ENCODE results near the gene CDC40.

DNA sequence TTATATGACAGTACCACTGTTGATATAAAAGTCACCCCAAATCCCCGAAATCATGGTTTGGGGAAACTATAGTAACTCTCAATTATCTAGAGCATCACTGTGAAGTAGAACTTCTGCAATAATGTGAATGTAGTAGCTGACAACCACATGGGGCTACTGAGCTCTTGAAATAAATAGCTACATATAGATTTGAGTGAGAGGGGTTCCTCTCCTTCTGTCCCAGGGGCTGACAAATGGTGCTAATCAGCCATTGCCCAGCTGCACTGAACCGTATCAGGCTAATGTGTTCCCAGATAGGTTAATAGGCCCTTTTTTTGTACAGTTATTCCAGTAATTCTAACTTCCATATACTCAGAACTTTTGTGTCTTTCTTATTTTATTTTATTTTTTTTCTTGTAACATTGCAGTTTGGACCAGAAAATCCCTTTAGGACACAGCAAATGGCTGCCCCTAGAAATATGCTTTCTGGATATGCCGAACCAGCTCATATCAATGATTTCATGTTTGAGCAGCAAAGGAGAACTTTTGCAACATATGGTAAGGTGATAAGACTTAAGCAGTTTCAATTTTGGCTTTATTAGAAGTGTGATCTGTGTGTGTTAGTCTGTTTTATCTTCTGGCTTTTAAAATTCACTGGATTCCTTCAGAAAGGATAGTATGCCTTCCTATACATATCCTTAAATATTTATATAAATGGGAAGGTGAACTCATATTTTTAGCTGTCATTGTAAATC lies 21.1 kb downstream of the CDC40 start:
- no peak for TF ChIP-seq POLR2AphosphoS5 (IDR thresholded peaks at IDR 0.05; ENCODE audit: insufficient read depth in 1 of 2, low read depth in 1 of 2)
- TF ChIP-seq, protein P1, sequence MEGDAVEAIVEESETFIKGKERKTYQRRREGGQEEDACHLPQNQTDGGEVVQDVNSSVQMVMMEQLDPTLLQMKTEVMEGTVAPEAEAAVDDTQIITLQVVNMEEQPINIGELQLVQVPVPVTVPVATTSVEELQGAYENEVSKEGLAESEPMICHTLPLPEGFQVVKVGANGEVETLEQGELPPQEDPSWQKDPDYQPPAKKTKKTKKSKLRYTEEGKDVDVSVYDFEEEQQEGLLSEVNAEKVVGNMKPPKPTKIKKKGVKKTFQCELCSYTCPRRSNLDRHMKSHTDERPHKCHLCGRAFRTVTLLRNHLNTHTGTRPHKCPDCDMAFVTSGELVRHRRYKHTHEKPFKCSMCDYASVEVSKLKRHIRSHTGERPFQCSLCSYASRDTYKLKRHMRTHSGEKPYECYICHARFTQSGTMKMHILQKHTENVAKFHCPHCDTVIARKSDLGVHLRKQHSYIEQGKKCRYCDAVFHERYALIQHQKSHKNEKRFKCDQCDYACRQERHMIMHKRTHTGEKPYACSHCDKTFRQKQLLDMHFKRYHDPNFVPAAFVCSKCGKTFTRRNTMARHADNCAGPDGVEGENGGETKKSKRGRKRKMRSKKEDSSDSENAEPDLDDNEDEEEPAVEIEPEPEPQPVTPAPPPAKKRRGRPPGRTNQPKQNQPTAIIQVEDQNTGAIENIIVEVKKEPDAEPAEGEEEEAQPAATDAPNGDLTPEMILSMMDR (IDR thresholded peaks at IDR 0.05): no peak
- no peak for TF ChIP-seq POLR2A (IDR thresholded peaks at IDR 0.05)

All from vagina (tissue), 2 donors.